ENCODE results near the gene NAV3. TPM values are rescaled to one million over a fixed set of nuclear protein-coding genes. Genes with fewer than 3 reads are reported as not detected.

The NAV3 gene
- total and polyA plus RNA-seq, 2 of the 4 experiments (the other 2 are of a cell fraction), result 25.5 to 106 TPM

DNA sequence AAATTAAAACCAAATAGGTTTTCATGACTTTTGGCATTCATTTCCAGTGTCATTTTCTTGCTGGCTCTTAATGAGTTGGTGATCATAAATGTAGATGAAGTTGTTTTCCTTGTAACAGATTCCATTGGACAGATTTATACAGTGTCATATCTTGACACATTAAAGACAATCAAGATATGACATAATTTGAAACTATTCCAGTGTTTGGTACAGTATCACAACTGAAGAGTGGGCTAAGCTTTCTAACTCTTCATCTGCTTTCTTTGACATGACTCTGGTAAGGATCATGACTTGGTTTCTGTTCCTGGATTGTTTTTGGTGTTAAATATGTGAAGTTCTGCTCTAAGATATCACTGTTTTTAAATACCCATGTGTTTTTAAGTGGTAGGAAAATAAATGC lies 289.6 kb downstream of the NAV3 start:
- Histone ChIP-seq H3K9me1 (ENCODE audit: insufficient read depth, low read length) (peaks cover 8% of the 10 kb centered on the region), H2BK20ac (ENCODE audit: low read depth, low read length) (no peak overlapping the region), H3K79me1 (ENCODE audit: low read depth in 1 of 2, low read length in 2 of 2) (peaks cover 9 to 23% of the 10 kb centered on the region in 2 experiments; a peak in 3 of 4 replicates), H2BK15ac (ENCODE audit: low read depth, low read length) (no peak overlapping the region), H2AFZ (replicated peaks; ENCODE audit: low read length, poor library complexity) (no peak overlapping the region), H3K27me3 (ENCODE audit: control insufficient read depth, insufficient read depth, low read length) (no peaks in the 10 kb centered on the region), H4K8ac (ENCODE audit: low read depth in 2 of 2, low read length in 2 of 2) (no peak overlapping the region), H3K9me3 (ENCODE audit: control insufficient read depth, insufficient read depth, low read length) (no peaks in the 10 kb centered on the region), H3K4me3 (ENCODE audit: insufficient read depth, low read depth, low read length) (no peak overlapping the region), H2AK9ac (replicated peaks; ENCODE audit: low read depth, low read length, poor library complexity) (no peak overlapping the region), H2BK5ac (ENCODE audit: low read depth, low read length, poor library complexity, severe bottlenecking) (no peak overlapping the region), H3K27ac (ENCODE audit: insufficient read depth, low read length) (no peak overlapping the region), H3K36me3 (ENCODE audit: control insufficient read depth, insufficient read depth, low read length) (peaks cover 9% of the 10 kb centered on the region), H3K4me1 (ENCODE audit: control insufficient read depth, insufficient read depth, low read length) (no peaks in the 10 kb centered on the region; the same call in 1 of the 2 replicates), H4K91ac (ENCODE audit: insufficient read depth, low read depth, low read length) (no peak overlapping the region), H4K20me1 (ENCODE audit: insufficient read depth, low read length) (no peaks in the 10 kb centered on the region), H3K14ac (replicated peaks; ENCODE audit: low read depth, low read length) (no peak overlapping the region), H3K23ac (ENCODE audit: low read depth, low read length) (no peak overlapping the region), H2BK120ac (ENCODE audit: low read depth, low read length) (no peak overlapping the region), H4K5ac (ENCODE audit: low read depth, low read length) (no peak overlapping the region), H2AK5ac (ENCODE audit: low read depth, low read length) (no peak overlapping the region), H3K9ac (ENCODE audit: low read depth, low read length) (no peak overlapping the region), H3K56ac (ENCODE audit: extremely low read depth, insufficient read depth, low read length) (no peak overlapping the region), H3K4me2 (ENCODE audit: low read depth, low read length) (no peak overlapping the region), H3K18ac (ENCODE audit: low read depth, low read length) (no peak overlapping the region), H3K4ac (ENCODE audit: low read depth, low read length) (no peak overlapping the region)
- POLR2A ChIA-PET (ENCODE audit: unreplicated experiment), result interaction anchor here (0.7 kb wide), 1 partner anchor 115 kb away, joined by 7 read pairs; no protein-coding TSS in a partner anchor
- dilution Hi-C loops (cut with HindIII; ENCODE audit: low sequenced_read_pairs, unreplicated experiment), result no loop called here
- in situ Hi-C loops (cut with MboI; ENCODE audit: low sequenced_read_pairs), result no loop called here
- no peak for ATAC-seq (ENCODE audit: low read depth)
- no TSS peak for BruUV-seq (replicated peaks)
- intact Hi-C loops (cut with micrococcal nuclease), result no loop called here
- TF ChIP-seq CEBPB (IDR thresholded peaks at IDR 0.05; ENCODE audit: low read depth, low read length) (no peak), FOS (IDR thresholded peaks at IDR 0.05; ENCODE audit: low read depth, low read length) (no peak), RFX5 (IDR thresholded peaks at IDR 0.05; ENCODE audit: low read depth, low read length) (no peak), CTCF (conservative IDR thresholded peaks at IDR 0.05; ENCODE audit: low read depth, low read length) (no peak), MXI1 (IDR thresholded peaks at IDR 0.05; ENCODE audit: borderline replicate concordance, low read depth, low read length) (no peak), MAFK (IDR thresholded peaks at IDR 0.05; ENCODE audit: low read depth, low read length) (no peak), NFE2L2 (IDR thresholded peaks at IDR 0.05; ENCODE audit: low read depth, low read length) (no peak), CHD1 (IDR thresholded peaks at IDR 0.05; ENCODE audit: low read depth, low read length) (no peak), POLR2A (IDR thresholded peaks at IDR 0.05; ENCODE audit: low read depth, low read length) (no peak), BHLHE40 (IDR thresholded peaks at IDR 0.05; ENCODE audit: low read depth, low read length) (no peak), ELK1 (IDR thresholded peaks at IDR 0.05; ENCODE audit: borderline replicate concordance, low read depth, low read length) (no peak), RAD21 (IDR thresholded peaks at IDR 0.05; ENCODE audit: low read length) (no peak), MAZ (IDR thresholded peaks at IDR 0.05; ENCODE audit: borderline replicate concordance, low read depth, low read length) (no peak), SMC3 (IDR thresholded peaks at IDR 0.05; ENCODE audit: low read depth, low read length) (no peak), RCOR1 (IDR thresholded peaks at IDR 0.05; ENCODE audit: insufficient replicate concordance, low read length) (no peak)
- TF ChIP-seq, protein P1, sequence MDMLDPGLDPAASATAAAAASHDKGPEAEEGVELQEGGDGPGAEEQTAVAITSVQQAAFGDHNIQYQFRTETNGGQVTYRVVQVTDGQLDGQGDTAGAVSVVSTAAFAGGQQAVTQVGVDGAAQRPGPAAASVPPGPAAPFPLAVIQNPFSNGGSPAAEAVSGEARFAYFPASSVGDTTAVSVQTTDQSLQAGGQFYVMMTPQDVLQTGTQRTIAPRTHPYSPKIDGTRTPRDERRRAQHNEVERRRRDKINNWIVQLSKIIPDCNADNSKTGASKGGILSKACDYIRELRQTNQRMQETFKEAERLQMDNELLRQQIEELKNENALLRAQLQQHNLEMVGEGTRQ (IDR thresholded peaks at IDR 0.05; ENCODE audit: low read depth, low read length), result no peak
- DNase-seq, result no peak
- CTCF ChIA-PET, result no interaction called here

Measured in IMR-90 (cell line).